CD4-positive, alpha-beta memory T cell (primary cell): Measurements from ENCODE around the gene HOMER2. TPM values are rescaled to one million over a fixed set of nuclear protein-coding genes. Genes with fewer than 3 reads are reported as not detected.

Experiments used
- CTCF ChIA-PET: fragments of 350-600 bp; sonication (Branson Sonifier 250); formaldehyde crosslinking; loops from one replicate; lab custom pipeline; 2021; ENCODE audit warnings: inconsistent platforms; ENCODE audit not compliant: partially characterized antibody; lab: Charles Lee
- POLR2A ChIA-PET: fragments of 350-600 bp; sonication (Branson Sonifier 250); formaldehyde crosslinking; loops from one replicate; lab custom pipeline; 2021; ENCODE audit not compliant: partially characterized antibody; lab: Charles Lee
- DNase-seq, 5 donors: peaks; one replicate each; pipeline versions ENCODE4 v3.0.0 to v3.0.0-alpha.2; 2020 to 2022; ENCODE audit warnings: mixed read lengths in 1 of 5
- H3K27ac ChIP-seq: one replicate; pipeline ENCODE4 v1.7.0; 2013; ENCODE audit warnings: low read depth, low read length
- H3K27me3 ChIP-seq: 2 replicates; pipeline ENCODE4 v1.7.0; 2013; ENCODE audit warnings: mild to moderate bottlenecking, low read length, moderate library complexity; ENCODE audit not compliant: insufficient read depth
- H3K36me3 ChIP-seq: 2 replicates; pipeline ENCODE4 v1.7.0; 2013; ENCODE audit warnings: mild to moderate bottlenecking, low read length, moderate library complexity; ENCODE audit not compliant: insufficient read depth
- H3K4me1 ChIP-seq: 2 replicates; pipeline ENCODE4 v1.7.0; 2013; ENCODE audit warnings: mild to moderate bottlenecking, low read length, moderate library complexity; ENCODE audit not compliant: insufficient read depth
- H3K4me3 ChIP-seq, 2 donors: one replicate each; pipeline ENCODE4 v1.7.0; 2013; ENCODE audit warnings: low read length in 2 of 2, mild to moderate bottlenecking in 1 of 2
- H3K9me3 ChIP-seq, 2 donors: one replicate each; pipeline ENCODE4 v1.7.0; 2013; ENCODE audit warnings: low read length in 2 of 2, control low read depth in 1 of 2; ENCODE audit not compliant: control insufficient read depth in 1 of 2
- H3K27ac Mint-ChIP-seq, 7 donors: one replicate each; pipeline ENCODE4 v1.8.0; 2020 to 2021; ENCODE audit warnings: mixed read lengths in 7 of 7, mild to moderate bottlenecking in 6 of 7, inconsistent platforms in 3 of 7, moderate library complexity in 3 of 7
- H3K27me3 Mint-ChIP-seq, 2 donors: one replicate each; pipeline ENCODE4 v1.8.0; 2020 to 2021; ENCODE audit warnings: mixed read lengths in 2 of 2
- H3K36me3 Mint-ChIP-seq, 2 donors: one replicate each; pipeline ENCODE4 v1.8.0; 2020 to 2021; ENCODE audit warnings: mixed read lengths in 2 of 2, inconsistent platforms in 1 of 2, mild to moderate bottlenecking in 1 of 2
- H3K4me1 Mint-ChIP-seq, 4 donors: one replicate each; pipeline ENCODE4 v1.8.0; 2020 to 2021; ENCODE audit warnings: mixed read lengths in 4 of 4, mild to moderate bottlenecking in 1 of 4
- H3K4me3 Mint-ChIP-seq, 8 donors: one replicate each; pipeline ENCODE4 v1.8.0; 2020 to 2021; ENCODE audit warnings: mixed read lengths in 8 of 8, mild to moderate bottlenecking in 7 of 8, moderate library complexity in 6 of 8, inconsistent platforms in 3 of 8
- H3K9me3 Mint-ChIP-seq, 8 donors: one replicate each; pipeline ENCODE4 v1.8.0; 2020 to 2021; ENCODE audit warnings: mixed read lengths in 8 of 8, mild to moderate bottlenecking in 5 of 8, inconsistent platforms in 3 of 8, moderate library complexity in 1 of 8
- intact Hi-C: fragments of 100-400 bp; cut with micrococcal nuclease; formaldehyde crosslinking; loops from one replicate; pipeline ENCODE4 v1.15.1; 2023
- polyA plus RNA-seq, 2 donors: library from polyadenylated mRNA; unstranded; fragments of 300-500 nt; fragmentation: Illumina TruSeq; gene quantifications; one replicate each; pipeline ENCODE4 v1.2.3, GENCODE V29; 2021
- total RNA-seq, 2 experiments: library from RNA; stranded (reverse); gene quantifications; one replicate each; pipeline ENCODE4 v1.2.3, GENCODE V29; 2021

Gene HOMER2
- total and polyA plus RNA-seq, 4 experiments from 2014 or later: 1.5 to 6.5 (median 6.1) TPM; not detected in 1

- intact Hi-C loops: no loop called here
- no peak overlapping the region for H3K4me3 ChIP-seq
- H3K27me3 ChIP-seq: peaks cover 17% of the 10 kb centered on the region
- no peak for DNase-seq
- CTCF ChIA-PET: no interaction called here
- peak overlapping the region; percentile 66 to 84 (median 75) for H3K4me3 Mint-ChIP-seq
- H3K27me3 Mint-ChIP-seq: peaks cover 5 to 8% of the 10 kb centered on the region in 2 donors
- H3K4me1 ChIP-seq: peaks cover 5% of the 10 kb centered on the region
- no peak overlapping the region for H3K27ac Mint-ChIP-seq
- H3K9me3 ChIP-seq: no peaks in the 10 kb centered on the region
- POLR2A ChIA-PET: no interaction called here
- no peaks in the 10 kb centered on the region for H3K36me3 ChIP-seq
- H3K9me3 Mint-ChIP-seq: no peaks in the 10 kb centered on the region
- no peak overlapping the region for H3K27ac ChIP-seq
- peaks cover 0 to 5% (median 1%) of the 10 kb centered on the region in 4 donors for H3K4me1 Mint-ChIP-seq
- no peaks in the 10 kb centered on the region for H3K36me3 Mint-ChIP-seq
These were observed 905 bp downstream of the HOMER2 start for GRCh38 chr15:82951472-82952157.

GRCh38 chr15:82950746-82951370 is 1.7 kb downstream of the HOMER2 start:
- DNase-seq: no peak
- Histone ChIP-seq H3K27ac (no peak overlapping the region), H3K4me1 (peaks cover 5% of the 10 kb centered on the region), H3K4me3 (no peak overlapping the region), H3K9me3 (no peaks in the 10 kb centered on the region), H3K36me3 (no peaks in the 10 kb centered on the region), H3K27me3 (peaks cover 17% of the 10 kb centered on the region)
- intact Hi-C loops: no loop called here
- ChIA-PET POLR2A (no interaction called here), CTCF (no interaction called here)
- Mint-ChIP-seq H3K27ac (no peak overlapping the region), H3K36me3 (no peaks in the 10 kb centered on the region), H3K27me3 (peaks cover 8 to 9% of the 10 kb centered on the region in 2 donors), H3K4me1 (peaks cover 0 to 5% (median 1%) of the 10 kb centered on the region in 4 donors), H3K9me3 (peaks cover 0 to 2% (median 0%) of the 10 kb centered on the region in 8 donors), H3K4me3 (no peak overlapping the region)

GRCh38 chr15:82950295-82950694 is 2.2 kb downstream of the HOMER2 start:
- ChIA-PET CTCF (no interaction called here), POLR2A (interaction anchor here (0.6 kb wide), 1 partner anchor 9 kb away, joined by 5 read pairs; no protein-coding TSS in a partner anchor)
- Histone ChIP-seq H3K4me3 (no peak overlapping the region), H3K27ac (no peak overlapping the region), H3K36me3 (no peaks in the 10 kb centered on the region), H3K4me1 (peaks cover 5% of the 10 kb centered on the region), H3K9me3 (no peaks in the 10 kb centered on the region), H3K27me3 (peaks cover 17% of the 10 kb centered on the region)
- no peak overlapping the region for H3K27ac Mint-ChIP-seq
- H3K9me3 Mint-ChIP-seq: peaks cover 0 to 2% (median 0%) of the 10 kb centered on the region in 8 donors
- peaks cover 8 to 9% of the 10 kb centered on the region in 2 donors for H3K27me3 Mint-ChIP-seq
- H3K36me3 Mint-ChIP-seq: no peaks in the 10 kb centered on the region
- H3K4me3 Mint-ChIP-seq: no peak overlapping the region
- intact Hi-C loops: no loop called here
- no peak for DNase-seq
- peaks cover 0 to 5% (median 1%) of the 10 kb centered on the region in 4 donors for H3K4me1 Mint-ChIP-seq

GRCh38 chr15:82946155-82946701 is 6.3 kb downstream of the HOMER2 start:
- no peaks in the 10 kb centered on the region for H3K9me3 ChIP-seq
- H3K27ac ChIP-seq: no peak overlapping the region
- Mint-ChIP-seq H3K4me3 (no peak overlapping the region), H3K36me3 (no peaks in the 10 kb centered on the region), H3K27ac (no peak overlapping the region), H3K4me1 (no peaks in the 10 kb centered on the region), H3K9me3 (peaks cover 0 to 2% (median 0%) of the 10 kb centered on the region in 8 donors), H3K27me3 (peaks cover 12 to 15% of the 10 kb centered on the region in 2 donors)
- ChIA-PET POLR2A (interaction anchor here (0.6 kb wide), 1 partner anchor 145 kb away, joined by 3 read pairs; no protein-coding TSS in a partner anchor), CTCF (no interaction called here)
- intact Hi-C loops: no loop called here
- H3K27me3 ChIP-seq: peaks cover 15% of the 10 kb centered on the region
- no peaks in the 10 kb centered on the region for H3K4me1 ChIP-seq
- H3K36me3 ChIP-seq: no peaks in the 10 kb centered on the region
- DNase-seq: no peak
- H3K4me3 ChIP-seq: no peak overlapping the region

GRCh38 chr15:82945326-82945725 is 7.2 kb downstream of the HOMER2 start:
- no peak for DNase-seq
- peaks cover 0 to 2% (median 0%) of the 10 kb centered on the region in 8 donors for H3K9me3 Mint-ChIP-seq
- ChIA-PET POLR2A (no interaction called here), CTCF (no interaction called here)
- H3K27me3 ChIP-seq: peaks cover 6% of the 10 kb centered on the region
- intact Hi-C loops: no loop called here
- H3K27me3 Mint-ChIP-seq: peaks cover 15% of the 10 kb centered on the region in 2 donors
- H3K4me1 ChIP-seq: no peaks in the 10 kb centered on the region
- no peak overlapping the region for H3K27ac Mint-ChIP-seq
- H3K36me3 ChIP-seq: no peaks in the 10 kb centered on the region
- H3K4me1 Mint-ChIP-seq: no peaks in the 10 kb centered on the region
- H3K27ac ChIP-seq: no peak overlapping the region
- no peaks in the 10 kb centered on the region for H3K9me3 ChIP-seq
- H3K4me3 ChIP-seq: no peak overlapping the region
- H3K36me3 Mint-ChIP-seq: no peaks in the 10 kb centered on the region
- no peak overlapping the region for H3K4me3 Mint-ChIP-seq

GRCh38 chr15:82944821-82945220 is 7.7 kb downstream of the HOMER2 start:
- Histone ChIP-seq H3K9me3 (no peaks in the 10 kb centered on the region), H3K36me3 (no peaks in the 10 kb centered on the region), H3K27me3 (peaks cover 4% of the 10 kb centered on the region), H3K4me1 (no peaks in the 10 kb centered on the region), H3K4me3 (no peak overlapping the region), H3K27ac (no peak overlapping the region)
- Mint-ChIP-seq H3K27ac (no peak overlapping the region), H3K4me3 (no peak overlapping the region), H3K4me1 (no peaks in the 10 kb centered on the region), H3K36me3 (no peaks in the 10 kb centered on the region), H3K9me3 (peaks cover 0 to 2% (median 0%) of the 10 kb centered on the region in 8 donors), H3K27me3 (peaks cover 15% of the 10 kb centered on the region in 2 donors)
- ChIA-PET POLR2A (no interaction called here), CTCF (no interaction called here)
- no peak for DNase-seq
- intact Hi-C loops: no loop called here

DNA sequence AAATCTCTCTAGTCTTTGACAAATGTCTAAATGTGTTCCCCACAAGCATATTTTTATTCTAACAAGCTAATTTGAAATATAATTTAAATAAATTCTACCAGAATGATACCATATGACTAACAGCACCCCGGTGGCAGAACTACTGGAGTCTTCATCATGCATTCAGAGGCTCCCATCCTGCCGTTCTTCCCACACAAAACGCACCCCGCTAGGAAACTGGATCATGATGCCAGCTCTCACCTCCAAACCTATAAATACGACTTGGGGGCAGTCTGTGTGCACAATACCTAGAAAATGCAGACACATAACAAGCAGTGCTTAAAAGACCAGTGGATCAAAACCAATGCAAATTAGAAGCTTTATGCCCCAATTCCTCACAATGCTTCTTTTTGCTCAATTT is 8.5 kb downstream of the HOMER2 start:
- Mint-ChIP-seq H3K4me1 (no peaks in the 10 kb centered on the region), H3K27ac (no peak overlapping the region), H3K4me3 (no peak overlapping the region), H3K36me3 (peaks cover 0 to 2% of the 10 kb centered on the region in 2 donors), H3K27me3 (peaks cover 15% of the 10 kb centered on the region in 2 donors), H3K9me3 (peaks cover 0 to 2% (median under 1%) of the 10 kb centered on the region in 8 donors)
- Histone ChIP-seq H3K9me3 (no peaks in the 10 kb centered on the region), H3K27me3 (peaks cover 4% of the 10 kb centered on the region), H3K36me3 (no peaks in the 10 kb centered on the region), H3K4me3 (no peak overlapping the region), H3K4me1 (no peaks in the 10 kb centered on the region), H3K27ac (no peak overlapping the region)
- intact Hi-C loops: no loop called here
- POLR2A ChIA-PET: no interaction called here
- no peak for DNase-seq
- CTCF ChIA-PET: interaction anchor here (1.2 kb wide), 1 partner anchor 56 kb away, joined by 3 read pairs; no protein-coding TSS in a partner anchor
